ENCODE data around the gene GRN.
A peak's percentile ranks its signal among the peaks of the same experiment; 100 is the strongest.

The GRN gene

GRCh38 chr17:44398692-44399691 is 53.9 kb downstream of the GRN start:
- H3K4me3 ChIP-seq (replicated peaks; ENCODE audit: insufficient read depth, low read length): no peak overlapping the region
- no peak for TF ChIP-seq POLR2AphosphoS5 (IDR thresholded peaks at IDR 0.05; ENCODE audit: low read depth)
- no peak for TF ChIP-seq REST (IDR thresholded peaks at IDR 0.05; ENCODE audit: insufficient replicate concordance, low read depth)
- no peak for TF ChIP-seq SPI1 (IDR thresholded peaks at IDR 0.05; ENCODE audit: borderline replicate concordance, low read depth)
- TF ChIP-seq, protein P1, sequence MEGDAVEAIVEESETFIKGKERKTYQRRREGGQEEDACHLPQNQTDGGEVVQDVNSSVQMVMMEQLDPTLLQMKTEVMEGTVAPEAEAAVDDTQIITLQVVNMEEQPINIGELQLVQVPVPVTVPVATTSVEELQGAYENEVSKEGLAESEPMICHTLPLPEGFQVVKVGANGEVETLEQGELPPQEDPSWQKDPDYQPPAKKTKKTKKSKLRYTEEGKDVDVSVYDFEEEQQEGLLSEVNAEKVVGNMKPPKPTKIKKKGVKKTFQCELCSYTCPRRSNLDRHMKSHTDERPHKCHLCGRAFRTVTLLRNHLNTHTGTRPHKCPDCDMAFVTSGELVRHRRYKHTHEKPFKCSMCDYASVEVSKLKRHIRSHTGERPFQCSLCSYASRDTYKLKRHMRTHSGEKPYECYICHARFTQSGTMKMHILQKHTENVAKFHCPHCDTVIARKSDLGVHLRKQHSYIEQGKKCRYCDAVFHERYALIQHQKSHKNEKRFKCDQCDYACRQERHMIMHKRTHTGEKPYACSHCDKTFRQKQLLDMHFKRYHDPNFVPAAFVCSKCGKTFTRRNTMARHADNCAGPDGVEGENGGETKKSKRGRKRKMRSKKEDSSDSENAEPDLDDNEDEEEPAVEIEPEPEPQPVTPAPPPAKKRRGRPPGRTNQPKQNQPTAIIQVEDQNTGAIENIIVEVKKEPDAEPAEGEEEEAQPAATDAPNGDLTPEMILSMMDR (IDR thresholded peaks at IDR 0.05; ENCODE audit: insufficient read depth, low read length): no peak
- TF ChIP-seq GABPA (IDR thresholded peaks at IDR 0.05; ENCODE audit: low read depth): no peak
- no peak overlapping the region for H3K27ac ChIP-seq (replicated peaks)
- no peaks in the 10 kb centered on the region for H3K27me3 ChIP-seq (ENCODE audit: insufficient read depth, poor library complexity, severe bottlenecking)
- DNase-seq (ENCODE audit: low read depth in 1 of 2, low spot score in 1 of 2): no peak

DNA sequence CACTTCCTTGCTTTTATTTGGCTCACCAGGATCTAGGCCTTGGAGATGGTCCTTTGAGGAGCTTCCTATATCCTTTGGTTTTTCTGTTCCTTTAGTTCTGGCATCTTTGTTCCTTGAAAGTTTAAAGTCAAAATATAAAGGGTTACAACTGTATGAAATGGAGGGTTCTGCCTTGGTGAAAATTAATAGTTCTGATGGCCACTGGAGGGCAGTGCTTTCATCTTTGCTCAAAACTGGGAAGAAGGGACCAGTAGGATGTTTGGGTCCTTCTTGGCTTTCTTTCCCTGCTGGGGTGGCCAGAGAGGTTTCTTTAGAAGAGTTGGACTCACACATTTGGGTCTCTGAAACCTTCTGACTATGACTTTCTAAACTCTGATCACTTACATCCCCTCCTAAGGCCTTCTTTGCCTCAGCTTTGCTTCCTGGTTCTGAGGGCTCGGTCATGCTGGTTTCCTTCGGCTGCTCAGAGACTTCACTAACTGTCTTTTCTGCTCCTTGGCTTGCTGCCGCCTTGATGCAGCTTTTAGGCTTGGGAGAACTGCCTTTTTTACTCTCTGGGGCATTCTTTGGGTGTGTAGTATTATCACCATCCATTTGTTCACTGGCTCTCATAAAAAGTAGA is 55.2 kb downstream of the GRN start:
- no peak overlapping the region for H3K4me3 ChIP-seq (replicated peaks; ENCODE audit: insufficient read depth, low read length)
- DNase-seq (ENCODE audit: low read depth in 1 of 2, low spot score in 1 of 2): no peak
- H3K27ac ChIP-seq (replicated peaks): no peak overlapping the region
- no peaks in the 10 kb centered on the region for H3K27me3 ChIP-seq (ENCODE audit: insufficient read depth, poor library complexity, severe bottlenecking)
- TF ChIP-seq GABPA (IDR thresholded peaks at IDR 0.05; ENCODE audit: low read depth) (no peak), REST (IDR thresholded peaks at IDR 0.05; ENCODE audit: insufficient replicate concordance, low read depth) (no peak)
- TF ChIP-seq, protein P1 (IDR thresholded peaks at IDR 0.05; ENCODE audit: insufficient read depth, low read length): peak; percentile 38

Data from HL-60 (cell line).